GM21367 (cell line): Measurements from ENCODE around the gene KLKB1.
"Not testable (repeated sequence)": the region's sequence is repeated elsewhere in the genome, so short reads cannot be mapped to it uniquely, and the experiment has no call there.

ENCODE experiments used
- ATAC-seq: cut with Tn5 transposase; IDR thresholded peaks from one replicate; pipeline ENCODE4 v1.9.1; 2021; ENCODE audit not compliant: unreplicated experiment

Gene KLKB1

GRCh38 chr4:186226521-186227189 is 652 bp upstream of the KLKB1 start:
- no peak for ATAC-seq

DNA sequence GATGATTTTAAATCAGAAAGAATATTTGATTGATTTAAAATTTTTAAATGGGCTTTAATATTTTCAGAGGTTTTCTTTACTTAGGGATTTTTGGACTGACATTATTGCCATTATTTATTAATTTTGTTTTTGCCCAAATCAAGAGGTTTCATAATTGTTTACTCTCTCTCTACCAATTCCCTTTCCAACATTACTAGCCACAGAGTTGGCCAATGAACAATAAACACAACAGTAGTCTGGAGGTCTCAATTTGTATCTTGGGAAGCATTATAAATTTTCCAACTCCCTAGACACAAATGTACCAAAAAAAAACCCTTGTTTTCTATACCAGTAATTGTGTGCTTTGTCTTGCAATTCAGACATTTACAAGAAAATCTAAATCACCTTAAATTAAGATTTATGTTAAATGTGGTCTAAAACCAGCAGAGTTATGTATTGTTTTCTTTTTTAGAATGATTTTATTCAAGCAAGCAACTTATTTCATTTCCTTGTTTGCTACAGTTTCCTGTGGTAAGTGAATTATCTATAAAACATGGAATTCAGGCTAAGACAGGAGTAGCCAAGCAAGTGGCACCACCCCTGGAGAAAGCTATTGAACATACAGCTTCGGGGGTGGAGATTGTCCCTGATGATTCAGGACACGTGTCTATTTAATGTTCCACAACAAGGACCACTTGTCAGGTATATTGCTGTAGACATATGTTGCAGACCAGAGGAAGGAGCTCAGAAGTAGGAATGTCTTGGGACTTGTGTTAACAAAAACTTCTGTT is 622 bp downstream of the KLKB1 start:
- no peak for ATAC-seq

GRCh38 chr4:186228514-186228894 is 1.2 kb downstream of the KLKB1 start:
- ATAC-seq, result no peak

DNA sequence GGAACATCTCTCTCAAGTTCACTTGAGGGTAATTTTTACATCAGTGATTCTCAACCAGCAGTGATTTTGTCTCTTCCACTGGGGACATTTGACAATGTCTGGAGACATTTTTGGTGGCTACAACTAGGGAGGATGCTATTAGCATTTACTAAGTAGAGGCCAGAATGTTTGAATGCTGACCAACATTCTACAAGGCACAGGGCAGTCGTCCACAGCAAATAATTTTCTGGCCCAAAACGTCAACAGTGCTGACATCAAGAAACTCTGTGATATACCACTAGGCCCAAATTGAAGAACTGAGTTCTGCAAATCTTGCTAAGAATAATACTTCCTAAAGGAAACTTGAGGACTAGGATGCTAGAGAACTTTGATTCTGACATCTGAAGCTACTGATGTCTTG is 7.1 kb downstream of the KLKB1 start:
- ATAC-seq, result no peak

DNA sequence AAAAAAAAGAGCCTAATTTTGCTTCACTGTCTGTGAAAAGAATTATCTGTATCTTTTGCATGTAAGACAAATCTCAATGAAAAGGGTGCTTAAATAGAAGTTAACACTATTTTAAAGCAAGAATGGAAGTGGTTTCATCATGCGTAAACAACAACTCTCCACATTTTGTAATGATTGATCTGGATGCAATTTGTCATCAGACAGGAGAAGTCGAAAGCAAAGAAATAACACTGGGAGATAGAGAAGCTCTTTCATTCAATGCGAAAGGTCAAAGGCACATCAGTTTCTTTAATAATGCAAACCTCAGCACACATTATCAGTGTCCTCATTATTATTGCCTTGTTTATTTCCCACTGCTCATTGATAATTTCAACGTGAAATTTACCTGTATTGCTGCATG is 8.8 kb downstream of the KLKB1 start:
- ATAC-seq, result no peak

GRCh38 chr4:186240452-186240847 is 13.1 kb downstream of the KLKB1 start:
- no peak for ATAC-seq

DNA sequence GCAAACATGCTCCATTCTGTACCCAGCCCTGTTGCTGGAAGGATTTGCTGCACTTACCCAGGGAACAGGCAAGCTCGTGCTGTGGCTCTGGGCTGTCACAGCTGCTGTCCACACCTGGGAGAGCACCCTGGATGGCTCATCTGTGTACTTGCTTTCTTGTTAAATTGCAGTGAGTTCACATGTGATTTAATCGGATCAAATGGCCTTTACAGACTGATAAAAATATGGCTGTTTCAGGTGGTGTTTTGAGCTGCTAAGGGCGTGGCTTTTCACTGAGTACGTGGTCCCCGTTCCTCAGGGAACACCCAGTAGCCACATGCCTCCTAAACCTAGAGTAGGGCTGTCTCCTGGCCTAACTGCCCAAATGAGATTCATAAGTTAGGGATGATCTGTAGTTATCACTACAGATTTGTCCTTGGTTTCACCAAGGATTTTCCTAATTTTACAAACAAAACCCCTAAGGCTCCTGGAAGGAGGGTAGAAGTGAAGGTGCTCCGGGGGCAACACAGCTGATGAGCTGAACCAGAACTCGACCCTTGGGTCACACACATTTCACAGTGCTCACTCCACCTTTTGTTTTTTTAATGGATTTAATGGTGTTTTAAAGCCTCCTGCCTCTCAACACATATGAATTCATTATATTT is 13.7 kb downstream of the KLKB1 start:
- ATAC-seq, result no peak

GRCh38 chr4:186241616-186242015 is 14.3 kb downstream of the KLKB1 start:
- no peak for ATAC-seq

- not testable (repeated sequence) for ATAC-seq
These were observed 14.7 kb downstream of the KLKB1 start for GRCh38 chr4:186242031-186242430.

- ATAC-seq, result no peak
These were observed 16.0 kb downstream of the KLKB1 start for GRCh38 chr4:186243331-186243730.

DNA sequence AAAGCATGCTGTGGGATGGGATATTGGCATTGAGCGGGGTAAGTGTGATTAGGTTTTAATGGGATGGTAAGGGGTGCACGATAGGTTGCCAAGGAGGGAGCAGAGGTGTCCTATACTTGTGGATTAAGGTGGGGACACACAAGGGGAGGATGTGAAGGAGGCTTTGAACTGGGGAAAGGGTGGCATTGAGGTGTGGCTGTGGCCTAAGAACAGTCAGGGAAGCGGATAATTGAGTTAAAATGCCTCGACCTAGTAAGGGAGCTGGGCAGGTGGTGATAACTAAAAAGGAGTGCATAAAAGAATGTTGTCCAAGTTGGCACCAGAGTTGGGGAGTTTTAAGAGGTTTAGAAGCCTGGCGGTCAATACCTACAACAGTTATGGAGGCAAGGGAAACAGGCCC is 17.5 kb downstream of the KLKB1 start:
- ATAC-seq, result no peak

DNA sequence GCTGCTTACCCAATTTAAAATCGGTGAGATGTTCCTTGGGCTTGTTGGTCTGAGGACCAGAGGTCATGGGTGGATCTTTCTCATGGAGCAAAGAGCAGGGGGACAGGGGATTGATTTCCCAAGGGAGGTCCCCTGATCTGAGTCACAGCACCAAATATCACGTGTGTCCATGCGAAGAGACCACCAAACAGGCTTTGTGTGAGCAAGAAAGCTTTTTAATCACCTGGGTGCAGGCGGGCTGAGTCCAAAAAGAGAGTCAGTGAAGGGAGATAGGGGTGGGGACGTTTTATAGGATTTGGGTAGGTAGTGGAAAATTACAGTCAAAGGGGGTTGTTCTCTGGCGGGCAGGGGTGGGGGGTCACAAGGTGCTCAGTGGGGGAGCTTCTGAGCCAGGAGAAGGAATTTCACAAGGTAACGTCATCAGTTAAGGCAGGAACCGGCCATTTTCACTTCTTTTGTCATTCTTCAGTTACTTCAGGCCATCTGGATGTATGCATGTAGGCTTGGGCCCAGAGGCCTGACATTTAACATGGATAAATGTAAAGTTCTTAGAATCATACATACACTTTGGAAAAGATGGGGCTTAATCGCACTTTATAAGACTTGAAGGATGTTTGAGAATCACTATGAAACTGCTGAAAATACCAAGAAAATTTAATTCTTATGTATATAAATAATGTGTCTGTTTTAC is 19.9 kb downstream of the KLKB1 start:
- not testable (repeated sequence) for ATAC-seq

DNA sequence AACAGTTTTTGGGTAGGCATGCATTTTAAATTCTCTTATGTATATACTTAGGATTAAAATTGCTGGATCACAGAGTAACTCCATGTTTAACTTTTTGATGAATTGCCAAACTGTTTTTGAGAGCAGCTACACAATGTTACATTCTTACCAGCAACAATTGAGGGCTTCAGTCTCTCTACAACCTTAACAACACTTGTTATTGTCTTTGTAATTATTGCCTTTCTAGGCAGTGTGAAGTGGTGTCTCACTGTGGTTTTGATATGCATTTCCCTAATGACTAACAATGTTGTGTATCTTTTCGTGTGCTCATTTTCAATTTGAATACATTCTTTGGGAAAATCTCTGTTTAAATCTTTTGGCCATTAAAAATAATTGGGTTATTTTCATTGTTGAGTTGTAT is 21.3 kb downstream of the KLKB1 start:
- no peak for ATAC-seq

DNA sequence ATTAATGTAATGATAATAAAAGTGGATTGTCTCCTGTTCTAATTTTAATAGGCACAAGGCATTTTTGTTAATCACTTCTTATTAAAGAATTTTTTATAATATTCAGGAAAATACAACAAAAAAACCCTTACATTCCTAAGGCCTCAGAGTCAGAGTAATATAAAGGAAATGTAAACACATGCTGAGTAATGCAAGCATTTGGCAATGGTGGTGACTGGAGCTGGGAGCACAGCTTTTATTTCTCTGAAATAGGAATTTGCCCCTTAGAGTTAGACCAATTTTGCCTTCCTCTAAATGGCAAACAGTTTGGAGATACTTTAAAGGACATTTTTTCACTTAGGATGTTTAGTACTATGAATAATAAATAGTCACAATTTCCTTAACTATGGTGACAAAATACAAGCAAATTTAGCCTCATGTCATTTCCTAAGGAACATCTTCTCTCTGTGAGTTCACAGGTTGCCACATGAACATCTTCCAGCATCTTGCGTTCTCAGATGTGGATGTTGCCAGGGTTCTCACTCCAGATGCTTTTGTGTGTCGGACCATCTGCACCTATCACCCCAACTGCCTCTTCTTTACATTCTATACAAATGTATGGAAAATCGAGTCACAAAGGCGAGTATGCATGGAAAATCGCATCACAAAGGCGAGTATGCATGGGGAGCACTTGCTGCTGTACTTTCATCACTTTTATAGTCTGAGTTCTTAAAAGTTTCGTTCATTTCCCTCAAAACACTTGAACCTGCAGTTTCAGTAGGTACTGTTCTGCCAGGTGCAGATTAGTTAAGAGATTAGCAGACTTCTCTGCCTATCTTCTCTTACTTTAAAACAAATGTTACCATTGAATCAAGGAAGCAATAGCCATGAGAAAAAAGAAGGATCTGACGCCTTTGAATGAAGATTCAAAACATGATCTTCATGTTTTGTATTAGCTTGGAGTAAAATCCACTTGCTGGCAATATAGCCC is 22.8 kb downstream of the KLKB1 start:
- no peak for ATAC-seq

GRCh38 chr4:186250760-186251159 is 23.5 kb downstream of the KLKB1 start:
- no peak for ATAC-seq

DNA sequence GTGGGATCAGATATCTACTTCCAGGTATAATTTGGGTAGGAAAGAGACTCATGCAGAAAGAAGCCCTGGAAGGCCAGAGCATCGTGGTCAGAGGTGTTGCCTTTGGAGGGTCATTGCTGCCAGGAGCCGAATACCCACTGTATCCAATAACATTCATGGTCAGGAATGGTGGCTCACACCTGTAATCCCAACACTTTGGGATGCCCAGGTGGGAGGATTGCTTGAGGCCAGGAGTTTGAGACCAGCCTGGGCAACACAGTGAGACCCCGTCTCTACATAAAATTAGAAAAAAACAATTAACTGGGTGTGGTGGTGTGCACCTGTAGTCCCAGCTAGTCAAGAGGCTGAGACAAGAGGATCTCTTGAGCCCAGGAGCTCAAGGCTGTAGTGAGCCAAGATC is 27.8 kb downstream of the KLKB1 start:
- no peak for ATAC-seq

DNA sequence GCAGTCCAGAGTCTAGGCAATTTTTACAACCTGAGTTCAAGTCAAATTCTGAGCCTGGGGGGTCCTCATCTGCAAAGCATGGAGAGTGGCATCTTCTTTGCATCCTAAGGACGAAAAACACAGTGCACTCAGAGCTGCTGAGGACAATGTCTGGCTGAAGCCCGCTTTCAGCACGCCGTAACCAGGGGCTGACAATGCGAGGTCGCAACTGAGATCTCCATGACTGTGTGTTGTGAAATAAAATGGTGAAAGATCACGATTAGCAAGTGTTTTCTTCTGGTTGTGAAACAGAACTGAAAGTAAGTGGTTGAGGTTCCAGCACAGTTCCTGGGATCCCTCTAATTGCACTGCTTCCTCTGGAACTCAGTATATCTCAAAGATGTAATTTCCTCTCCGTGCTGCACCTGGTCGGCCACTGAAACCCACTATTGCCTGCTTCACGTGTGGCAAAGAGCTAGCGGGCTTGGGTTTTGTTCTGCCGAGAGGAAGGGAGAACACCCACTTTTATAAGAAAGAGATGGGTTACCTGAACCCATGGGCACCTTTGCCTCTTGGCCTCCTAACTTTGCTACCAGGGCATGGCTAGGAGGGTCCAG is 31.0 kb downstream of the KLKB1 start:
- no peak for ATAC-seq

DNA sequence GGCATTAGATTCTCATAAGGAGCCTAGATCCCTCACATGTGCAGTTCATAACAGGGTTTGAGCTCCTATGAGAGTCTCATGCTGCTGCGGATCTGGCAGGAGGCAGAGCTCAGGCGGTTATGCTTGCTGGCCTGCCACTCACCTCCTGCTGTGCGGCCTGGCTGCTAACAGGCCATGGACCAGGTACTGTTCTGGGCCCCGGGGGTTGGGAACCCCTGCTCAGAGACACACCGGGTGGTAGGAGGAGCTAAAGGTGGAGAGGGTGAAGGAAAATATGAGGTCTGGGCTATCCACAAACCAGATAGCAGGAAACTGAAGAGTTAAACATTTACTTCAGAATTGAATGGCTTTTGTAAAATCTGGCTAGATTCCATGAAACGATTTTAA is 32.8 kb downstream of the KLKB1 start:
- ATAC-seq, result no peak

DNA sequence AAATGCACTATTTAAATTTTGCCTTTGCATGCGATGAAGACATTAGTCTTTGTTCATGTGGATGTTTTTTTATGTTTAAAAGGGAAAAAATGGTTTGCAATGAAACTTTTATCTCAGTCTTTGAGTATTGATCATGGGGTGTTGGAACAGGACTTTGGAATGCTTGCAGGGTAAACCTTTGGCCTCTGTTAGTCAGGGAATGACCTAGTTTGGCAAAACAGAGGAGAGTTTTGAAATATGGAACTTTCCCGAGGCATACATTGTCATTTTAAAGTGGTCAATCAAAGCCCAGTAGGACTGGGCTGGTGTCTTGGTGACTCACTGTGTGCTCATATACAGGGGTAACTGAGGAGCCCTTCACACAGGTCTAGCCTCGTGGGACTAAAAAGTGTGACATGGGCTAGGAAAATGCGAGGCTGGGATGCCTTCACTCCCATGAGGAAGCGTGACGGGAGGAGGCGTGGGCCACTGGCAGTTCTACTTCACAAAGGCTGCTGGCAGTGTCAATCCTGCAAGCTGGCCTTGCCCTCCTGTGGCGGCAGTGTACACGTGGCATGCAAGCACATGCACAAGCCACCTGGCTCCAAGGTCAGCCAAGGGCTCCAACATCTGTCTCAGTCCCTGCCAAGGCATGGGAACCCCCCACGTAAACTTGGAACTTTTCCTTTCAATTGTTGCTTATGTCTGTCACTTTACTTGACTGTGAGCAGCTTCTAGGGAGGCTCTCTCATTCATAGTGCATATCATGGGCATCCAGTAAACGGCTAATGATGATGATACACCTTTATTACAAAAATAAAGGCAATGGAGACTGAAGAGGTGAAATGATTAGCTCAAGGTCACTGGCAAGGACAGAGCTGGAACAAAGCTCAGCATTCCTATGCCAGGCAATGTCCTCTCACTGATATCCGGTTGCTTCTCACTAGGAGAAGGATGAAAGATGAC is 33.5 kb downstream of the KLKB1 start:
- ATAC-seq, result no peak
